ENCODE data around the gene RTN3. TPM values are rescaled to one million over a fixed set of nuclear protein-coding genes. Genes with fewer than 3 reads are reported as not detected.

Gene RTN3
- total RNA-seq, 1 donor from 2014 or later = 29.0 TPM

DNA sequence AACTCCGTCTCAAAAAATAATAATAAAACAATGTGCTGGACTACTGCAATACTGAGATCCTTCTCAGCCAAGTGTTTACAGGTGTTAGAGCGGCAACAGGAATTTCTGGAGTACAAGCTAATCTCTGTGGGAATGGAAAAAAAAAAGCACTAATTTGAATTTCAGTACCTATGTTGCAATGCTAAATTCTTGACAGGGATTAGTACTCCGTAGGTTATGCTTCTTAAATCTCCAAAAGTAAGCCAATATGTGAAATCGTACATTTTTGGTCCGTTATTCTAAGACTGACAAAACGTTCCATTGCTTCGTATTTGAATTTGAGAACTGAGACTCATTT is 11.2 kb upstream of the RTN3 start:
- peak; percentile 10 for DNase-seq (ENCODE audit: low read depth)
- TF ChIP-seq, protein P1, sequence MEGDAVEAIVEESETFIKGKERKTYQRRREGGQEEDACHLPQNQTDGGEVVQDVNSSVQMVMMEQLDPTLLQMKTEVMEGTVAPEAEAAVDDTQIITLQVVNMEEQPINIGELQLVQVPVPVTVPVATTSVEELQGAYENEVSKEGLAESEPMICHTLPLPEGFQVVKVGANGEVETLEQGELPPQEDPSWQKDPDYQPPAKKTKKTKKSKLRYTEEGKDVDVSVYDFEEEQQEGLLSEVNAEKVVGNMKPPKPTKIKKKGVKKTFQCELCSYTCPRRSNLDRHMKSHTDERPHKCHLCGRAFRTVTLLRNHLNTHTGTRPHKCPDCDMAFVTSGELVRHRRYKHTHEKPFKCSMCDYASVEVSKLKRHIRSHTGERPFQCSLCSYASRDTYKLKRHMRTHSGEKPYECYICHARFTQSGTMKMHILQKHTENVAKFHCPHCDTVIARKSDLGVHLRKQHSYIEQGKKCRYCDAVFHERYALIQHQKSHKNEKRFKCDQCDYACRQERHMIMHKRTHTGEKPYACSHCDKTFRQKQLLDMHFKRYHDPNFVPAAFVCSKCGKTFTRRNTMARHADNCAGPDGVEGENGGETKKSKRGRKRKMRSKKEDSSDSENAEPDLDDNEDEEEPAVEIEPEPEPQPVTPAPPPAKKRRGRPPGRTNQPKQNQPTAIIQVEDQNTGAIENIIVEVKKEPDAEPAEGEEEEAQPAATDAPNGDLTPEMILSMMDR (IDR thresholded peaks at IDR 0.05; ENCODE audit: insufficient read depth, low read length, severe bottlenecking) = no peak
- FAIRE-seq = no peak
- H3K36me3 ChIP-seq (ENCODE audit: control insufficient read depth, insufficient read depth, low read length) = no peaks in the 10 kb centered on the region
- no peaks in the 10 kb centered on the region for H3K27me3 ChIP-seq (ENCODE audit: control insufficient read depth, insufficient read depth, low read length)
- peak overlapping the region; percentile 69 for H3K4me3 ChIP-seq (ENCODE audit: low read depth, low read length)

DNA sequence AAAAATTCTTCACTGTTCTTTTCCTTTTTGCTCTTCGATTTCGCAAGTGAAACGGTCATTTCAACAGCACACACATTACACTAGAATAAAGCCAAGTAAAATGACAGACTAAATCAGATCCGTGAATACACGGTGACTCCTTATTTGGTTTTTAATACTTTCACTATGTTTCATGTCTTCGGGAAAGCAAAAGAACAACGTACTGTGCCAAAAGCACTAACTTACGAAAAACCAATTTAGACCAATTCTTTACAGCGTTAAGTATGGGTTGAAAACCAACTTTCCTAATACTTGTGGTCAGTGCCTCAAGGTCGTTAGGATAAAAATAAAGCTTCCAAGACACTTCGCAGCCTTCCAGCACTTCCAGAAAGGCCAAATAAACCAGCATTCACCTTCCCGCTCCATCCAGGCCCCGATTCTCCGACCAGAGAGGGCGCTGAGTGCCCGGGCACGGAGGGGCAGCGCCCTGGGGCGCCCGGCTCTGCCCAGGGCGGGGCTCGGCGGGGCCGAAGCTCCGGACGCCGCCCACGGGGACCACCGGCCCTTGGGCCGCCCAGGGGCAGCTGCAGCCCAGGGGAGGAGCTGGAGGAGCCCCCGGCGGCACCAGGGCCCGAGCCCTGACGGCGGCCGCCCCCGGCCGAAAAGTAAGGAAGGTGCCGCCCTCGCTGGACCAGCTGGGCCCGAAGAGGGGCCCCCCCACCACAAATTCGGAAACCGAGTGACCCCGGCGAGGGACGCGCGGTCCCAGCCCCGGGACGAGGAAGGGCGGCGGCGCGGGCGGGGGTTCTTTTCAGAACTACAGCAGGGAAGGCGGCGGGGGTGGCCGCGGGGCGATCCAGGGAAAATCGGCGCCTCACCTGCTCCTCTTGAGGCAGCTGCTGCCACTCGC is 10.6 kb upstream of the RTN3 start:
- TF ChIP-seq, protein P1 (IDR thresholded peaks at IDR 0.05; ENCODE audit: insufficient read depth, low read length, severe bottlenecking) = peak; percentile 59
- Histone ChIP-seq H3K36me3 (ENCODE audit: control insufficient read depth, insufficient read depth, low read length) (no peaks in the 10 kb centered on the region), H3K27me3 (ENCODE audit: control insufficient read depth, insufficient read depth, low read length) (no peaks in the 10 kb centered on the region), H3K4me3 (ENCODE audit: low read depth, low read length) (peak overlapping the region; percentile 69)
- FAIRE-seq (no peak), DNase-seq (ENCODE audit: low read depth) (peak; percentile 42)

DNA sequence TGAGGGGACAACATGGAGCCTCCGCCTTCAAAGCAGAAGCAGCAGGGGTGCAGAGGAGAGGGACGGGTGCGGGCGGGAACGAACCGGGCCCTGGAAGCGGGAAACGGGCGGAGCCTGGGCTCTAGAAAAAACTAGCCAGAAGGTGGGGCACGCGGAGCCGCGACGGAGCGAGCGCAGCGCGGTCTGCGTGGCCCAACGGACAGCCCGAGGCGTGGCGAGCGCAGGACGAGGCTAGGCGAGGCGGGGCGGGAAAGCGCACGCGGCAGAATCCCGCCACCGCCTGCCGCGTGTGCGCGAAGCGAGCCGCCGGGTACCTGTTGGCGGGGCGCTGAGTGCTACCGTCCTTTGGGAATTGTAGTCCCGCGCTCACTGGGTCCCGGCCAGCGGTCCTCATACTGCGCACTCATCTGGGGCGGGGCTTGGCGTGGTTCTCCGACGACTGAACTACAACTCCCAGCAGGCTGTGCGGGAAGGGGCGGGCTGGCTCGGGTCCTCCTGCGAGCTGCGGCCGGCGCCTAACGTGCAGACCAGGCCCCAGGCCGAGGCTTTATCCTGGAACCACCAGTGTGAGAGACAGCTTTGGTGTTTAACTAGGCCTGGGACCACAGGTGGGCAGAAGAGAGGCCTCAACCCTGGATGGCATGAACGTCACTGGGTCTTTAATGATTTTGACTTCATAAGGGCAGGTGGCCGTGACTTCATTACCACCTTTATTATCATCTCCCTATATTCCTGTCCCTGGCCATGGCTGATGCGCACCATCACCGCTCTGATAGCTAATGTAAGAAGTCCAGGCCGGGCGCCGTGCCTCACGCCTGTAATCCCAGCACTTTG is 9.8 kb upstream of the RTN3 start, which contains the start of gene ATL3:
ATL3 (minus strand) TSS at position 55 of the 834 bp plus-strand sequence; CDS start at position 14, 41 bp downstream.
- FAIRE-seq (no peak), DNase-seq (ENCODE audit: low read depth) (peak; percentile 87)
- TF ChIP-seq, protein P1 (IDR thresholded peaks at IDR 0.05; ENCODE audit: insufficient read depth, low read length, severe bottlenecking) = peak; percentile 30
- no peaks in the 10 kb centered on the region for H3K36me3 ChIP-seq (ENCODE audit: control insufficient read depth, insufficient read depth, low read length)
- H3K27me3 ChIP-seq (ENCODE audit: control insufficient read depth, insufficient read depth, low read length) = no peaks in the 10 kb centered on the region
- peak within 1 kb of the TSS; percentile 69 for H3K4me3 ChIP-seq (ENCODE audit: low read depth, low read length)

DNA sequence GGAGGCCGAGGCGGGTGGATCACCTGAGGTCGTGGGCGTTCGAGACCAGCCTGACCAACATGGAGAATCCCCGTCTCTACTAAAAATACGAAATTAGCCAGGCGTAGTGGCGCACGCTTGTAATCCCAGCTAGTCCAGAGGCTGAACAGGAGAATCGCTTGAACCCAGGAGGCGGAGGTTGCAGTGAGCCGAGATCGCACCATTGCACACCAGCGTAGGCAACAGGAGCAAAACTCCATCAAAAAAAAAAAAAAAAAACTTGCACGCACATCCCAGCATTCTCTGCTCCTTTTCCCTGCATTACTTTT is 9.2 kb upstream of the RTN3 start:
- Histone ChIP-seq H3K4me3 (ENCODE audit: low read depth, low read length) (no peak overlapping the region), H3K36me3 (ENCODE audit: control insufficient read depth, insufficient read depth, low read length) (no peaks in the 10 kb centered on the region), H3K27me3 (ENCODE audit: control insufficient read depth, insufficient read depth, low read length) (no peaks in the 10 kb centered on the region)
- DNase-seq (ENCODE audit: low read depth) (no peak), FAIRE-seq (no peak)
- TF ChIP-seq, protein P1 (IDR thresholded peaks at IDR 0.05; ENCODE audit: insufficient read depth, low read length, severe bottlenecking) = no peak

DNA sequence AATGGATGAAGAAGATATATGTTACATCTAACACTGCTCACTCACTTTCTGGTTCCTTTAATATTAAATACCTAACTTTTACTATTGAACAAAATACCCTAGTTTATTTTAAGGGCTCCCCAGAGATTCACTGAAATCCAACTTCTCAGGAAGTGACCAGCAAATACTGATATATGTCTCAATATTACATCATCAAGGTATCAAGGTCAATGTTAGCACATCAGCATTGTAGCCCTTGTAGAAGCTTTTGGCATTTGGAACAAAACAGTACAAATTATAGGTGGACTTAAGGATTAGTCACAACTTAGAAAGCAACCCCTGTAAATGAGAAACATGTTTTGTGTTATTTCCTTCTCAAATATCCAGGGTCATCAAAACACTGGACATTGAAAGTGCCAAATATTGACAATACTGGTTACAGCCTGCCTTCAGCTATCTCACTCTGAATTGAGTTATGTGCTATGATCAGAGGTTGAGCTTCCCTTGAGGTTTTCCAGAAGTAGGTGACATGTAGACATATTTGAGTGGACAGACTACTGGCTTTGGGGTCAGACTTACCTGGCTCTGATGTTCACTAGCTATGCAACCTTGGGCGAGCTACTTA is 8.3 kb upstream of the RTN3 start:
- TF ChIP-seq, protein P1 (IDR thresholded peaks at IDR 0.05; ENCODE audit: insufficient read depth, low read length, severe bottlenecking) = no peak
- no peaks in the 10 kb centered on the region for H3K27me3 ChIP-seq (ENCODE audit: control insufficient read depth, insufficient read depth, low read length)
- no peaks in the 10 kb centered on the region for H3K36me3 ChIP-seq (ENCODE audit: control insufficient read depth, insufficient read depth, low read length)
- no peak for FAIRE-seq
- no peak overlapping the region for H3K4me3 ChIP-seq (ENCODE audit: low read depth, low read length)
- DNase-seq (ENCODE audit: low read depth) = no peak
